Activated CD4-positive, CD25-positive, alpha-beta regulatory T cell treated with anti-CD3 and anti-CD28 coated beads, Interleukin-2, amount 50 U/mL, for 16 hours (primary cell): ENCODE measurements around the gene ATP5ME.
"Not testable (repeated sequence)": the region's sequence is repeated elsewhere in the genome, so short reads cannot be mapped to it uniquely, and the experiment has no call there.

ENCODE experiments used
- DNase-seq: peaks from one replicate; pipeline ENCODE4 v3.0.0-alpha.2; 2020; ENCODE audit warnings: low read depth, low spot score

ATP5ME gene

GRCh38 chr4:674172-675035 lies at the start of gene ATP5ME, which contains the start of gene MYL5:
TSS of gene ATP5ME (minus strand) at chr4:674276. CDS start at chr4:674247, 29 bp downstream.
TSS of gene MYL5 (plus strand) at chr4:674542. CDS start at chr4:678027, 3,485 bp downstream.
- peak; percentile 95 for DNase-seq

DNA sequence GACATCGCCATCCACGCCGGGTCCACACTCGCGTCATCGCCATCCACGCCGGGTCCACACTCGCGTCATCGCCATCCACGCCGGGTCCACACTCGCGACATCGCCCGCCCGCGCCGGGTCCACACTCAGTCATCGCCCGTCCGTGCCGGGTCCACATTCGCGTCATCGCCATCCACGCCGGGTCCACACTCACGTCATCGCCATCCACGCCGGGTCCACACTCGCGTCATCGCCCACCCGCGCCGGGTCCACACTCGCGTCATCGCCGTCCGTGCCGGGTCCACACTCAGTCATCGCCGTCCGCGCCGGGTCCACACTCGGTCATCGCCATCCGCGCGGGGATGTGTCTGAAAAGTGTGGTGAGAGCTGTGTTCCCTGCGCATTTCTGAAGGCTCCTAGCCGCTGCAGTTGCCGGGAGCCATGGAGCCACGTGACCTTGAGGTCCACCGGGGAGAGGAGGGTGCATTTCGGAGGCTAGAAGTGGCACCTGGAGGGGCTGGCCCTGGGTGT lies 48.8 kb upstream of the ATP5ME start:
- DNase-seq = no peak

DNA sequence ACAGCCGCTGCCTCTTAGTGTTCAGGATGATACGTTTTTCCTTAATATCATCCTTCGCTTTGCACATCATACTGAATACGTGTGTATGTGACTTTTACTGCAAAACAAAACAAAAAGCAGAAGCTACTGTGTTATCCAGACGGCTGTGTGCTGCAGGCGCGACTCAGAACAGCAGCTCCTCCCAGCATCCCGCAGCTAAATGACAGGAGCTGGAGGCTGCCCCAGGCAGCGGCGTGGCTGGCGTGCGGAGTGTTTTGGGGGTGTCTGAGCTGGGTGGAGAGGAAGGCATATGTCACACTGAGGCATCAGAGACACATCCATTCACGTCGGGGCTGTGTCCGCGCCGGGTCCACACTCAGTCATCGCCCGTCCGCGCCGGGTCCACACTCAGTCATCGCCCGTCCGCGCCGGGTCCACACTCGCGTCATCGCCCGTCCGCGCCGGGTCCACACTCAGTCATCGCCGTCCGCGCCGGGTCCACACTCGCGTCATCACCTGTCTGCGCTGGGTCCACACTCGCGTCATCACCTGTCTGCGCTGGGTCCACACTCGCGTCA lies 48.2 kb upstream of the ATP5ME start:
- DNase-seq = no peak

DNA sequence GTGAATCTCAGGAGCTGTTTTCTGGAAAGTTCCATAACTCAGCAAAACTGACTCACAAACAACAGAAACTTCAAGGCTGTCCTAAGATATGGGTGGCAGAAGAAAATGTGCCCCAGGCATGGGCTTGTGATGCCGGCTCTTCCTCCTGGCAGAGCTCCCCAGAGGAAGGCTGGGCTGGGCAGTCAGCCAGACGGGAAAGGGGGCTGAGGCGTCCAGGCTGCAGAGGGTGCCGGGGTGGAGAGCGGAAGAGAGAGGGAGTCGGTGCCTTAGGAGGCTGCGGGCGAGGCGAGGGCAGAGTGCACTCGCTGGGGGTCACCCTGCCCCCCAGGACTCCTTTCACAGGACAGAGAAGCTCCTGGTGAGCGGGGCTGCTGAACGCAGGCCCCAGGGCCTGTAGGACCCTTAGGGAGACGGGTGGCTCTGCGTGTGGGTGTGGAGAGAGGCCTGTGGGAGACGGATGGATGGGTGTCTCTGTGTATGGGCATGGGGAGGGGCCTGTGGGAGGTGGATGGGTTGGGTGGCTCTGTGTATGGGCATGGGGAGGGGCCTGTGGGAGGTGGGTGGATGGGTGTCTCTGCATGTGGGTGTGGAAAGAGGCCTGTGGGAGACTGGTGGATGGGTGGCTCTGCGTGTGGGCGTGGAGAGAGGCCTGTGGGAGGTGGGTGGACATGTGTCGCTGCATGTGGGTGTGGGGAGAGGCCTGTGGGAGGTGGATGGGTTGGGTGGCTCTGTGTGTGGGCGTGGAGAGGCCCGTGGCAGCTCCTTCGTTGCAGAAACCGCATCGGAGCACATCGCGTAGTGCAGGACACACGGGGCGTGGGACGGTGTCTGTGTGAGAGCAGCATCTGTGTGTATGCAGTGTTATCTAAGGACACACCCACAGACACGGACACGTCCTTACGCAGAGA lies 47.4 kb upstream of the ATP5ME start:
- no peak for DNase-seq

GRCh38 chr4:720111-720860 lies 46.2 kb upstream of the ATP5ME start:
- DNase-seq = no peak

DNA sequence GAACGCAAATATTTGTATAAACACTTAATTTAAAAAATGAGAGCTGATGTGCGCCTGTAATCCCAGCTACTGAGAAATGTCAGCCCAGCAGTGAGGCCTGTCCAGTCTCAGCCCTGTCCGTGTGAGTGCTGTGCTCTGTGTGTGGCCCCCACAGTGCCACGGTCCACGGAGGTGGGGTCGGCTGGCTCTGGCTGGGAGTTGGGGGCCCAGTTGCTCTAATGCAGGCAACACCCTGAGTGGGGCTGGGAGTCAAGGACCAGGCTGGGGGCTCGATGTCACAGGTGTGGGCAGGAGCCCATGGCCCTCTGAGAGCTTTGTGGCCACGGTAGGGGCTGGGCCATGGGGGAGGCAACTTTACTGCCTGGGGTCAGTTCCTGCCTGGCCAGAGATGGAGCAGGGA lies 44.4 kb upstream of the ATP5ME start:
- no peak for DNase-seq

GRCh38 chr4:717601-718320 lies 43.7 kb upstream of the ATP5ME start:
- DNase-seq = no peak

GRCh38 chr4:714087-714486 lies 40.0 kb upstream of the ATP5ME start:
- no peak for DNase-seq

GRCh38 chr4:712916-713632 lies 39.0 kb upstream of the ATP5ME start:
- no peak for DNase-seq

GRCh38 chr4:712093-712492 lies 38.0 kb upstream of the ATP5ME start:
- no peak for DNase-seq

- DNase-seq = no peak
These were observed 36.8 kb upstream of the ATP5ME start for GRCh38 chr4:710916-711315.

DNA sequence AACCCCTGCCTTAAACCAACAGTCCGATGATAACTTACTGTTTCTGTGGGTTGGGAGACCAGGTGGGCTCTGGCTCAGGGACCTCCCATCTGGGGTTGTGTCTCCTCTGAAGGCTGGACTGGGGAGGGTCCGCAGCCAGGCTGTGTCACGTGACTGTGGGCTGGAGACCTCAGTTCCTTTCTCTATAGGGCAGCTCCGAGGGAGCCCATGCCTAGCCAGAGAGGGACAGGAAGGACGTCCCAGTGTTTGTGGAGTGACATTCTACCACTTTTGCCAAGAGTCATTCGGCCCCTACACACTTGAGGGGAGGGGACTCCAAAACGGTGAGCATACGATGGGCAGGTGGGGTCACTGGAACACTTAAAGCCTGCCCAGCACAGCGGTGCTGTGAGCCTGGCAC lies 36.0 kb upstream of the ATP5ME start:
- no peak for DNase-seq

DNA sequence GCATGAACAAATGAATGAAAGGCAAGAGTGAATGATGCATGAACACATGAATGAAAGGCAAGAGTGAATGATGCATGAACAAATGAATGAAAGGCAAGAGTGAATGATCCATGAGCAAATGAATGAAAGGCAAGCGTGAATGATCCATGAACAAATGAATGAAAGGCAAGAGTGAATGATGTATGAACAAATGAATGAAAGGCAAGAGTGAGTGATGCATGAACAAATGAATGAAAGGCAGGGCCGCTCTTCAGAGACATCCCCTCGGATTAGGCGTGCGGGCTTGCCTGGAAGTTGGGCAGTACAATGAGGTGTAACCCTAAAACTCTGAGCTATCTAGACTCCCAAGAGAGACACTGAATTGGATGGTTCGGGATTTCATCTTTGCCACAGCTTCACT lies 35.3 kb upstream of the ATP5ME start:
- DNase-seq = no peak

DNA sequence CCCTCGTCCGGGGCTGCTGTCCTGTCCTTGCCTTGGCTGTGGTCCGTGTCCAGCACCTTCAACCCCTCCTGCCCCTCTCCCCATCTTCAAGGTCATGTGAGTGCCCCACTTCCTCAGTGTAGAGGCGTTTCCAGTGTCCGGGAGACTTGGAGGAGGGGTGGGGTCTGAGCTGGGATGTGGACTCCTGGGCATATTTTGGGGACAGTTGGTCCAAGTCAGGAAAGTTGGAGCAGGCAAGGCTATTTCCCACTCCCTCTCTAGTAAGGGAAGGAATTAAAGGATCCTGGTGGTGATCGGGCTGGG lies 34.5 kb upstream of the ATP5ME start:
- no peak for DNase-seq

DNA sequence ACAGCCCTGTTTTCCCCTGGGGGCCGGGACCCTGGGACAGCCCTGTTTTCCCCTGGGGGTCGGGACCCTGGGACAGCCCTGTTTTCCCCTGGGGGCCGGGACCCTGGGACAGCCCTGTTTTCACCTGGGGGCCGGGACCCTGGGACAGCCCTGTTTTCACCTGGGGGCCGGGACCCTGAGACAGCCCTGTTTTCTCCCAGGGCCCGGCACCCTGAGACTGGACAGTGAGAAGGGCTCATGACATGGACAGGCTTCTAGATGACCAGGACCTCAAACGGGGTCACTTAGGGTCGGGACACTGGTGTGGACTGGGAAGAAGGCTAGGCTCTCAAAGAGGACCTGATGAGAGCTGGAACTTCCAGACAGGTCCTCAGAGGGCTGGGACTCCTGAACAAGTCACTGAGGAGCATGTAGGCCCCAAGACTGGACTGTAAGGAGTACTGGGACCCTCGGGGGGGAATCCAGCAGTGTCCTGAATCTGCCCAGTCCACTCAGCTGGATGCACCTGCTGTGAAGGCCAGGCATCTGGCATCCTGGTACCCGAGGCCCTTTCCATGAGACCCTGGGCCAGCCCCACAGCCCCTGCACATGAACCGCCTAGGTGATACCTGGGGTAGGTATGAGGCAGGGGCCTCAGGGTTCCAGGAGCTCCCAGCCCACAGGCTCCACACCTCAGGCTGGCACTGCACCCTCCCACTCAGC lies 34.0 kb upstream of the ATP5ME start:
- no peak for DNase-seq

- DNase-seq = no peak
These were observed 32.9 kb upstream of the ATP5ME start for GRCh38 chr4:706834-707598.

DNA sequence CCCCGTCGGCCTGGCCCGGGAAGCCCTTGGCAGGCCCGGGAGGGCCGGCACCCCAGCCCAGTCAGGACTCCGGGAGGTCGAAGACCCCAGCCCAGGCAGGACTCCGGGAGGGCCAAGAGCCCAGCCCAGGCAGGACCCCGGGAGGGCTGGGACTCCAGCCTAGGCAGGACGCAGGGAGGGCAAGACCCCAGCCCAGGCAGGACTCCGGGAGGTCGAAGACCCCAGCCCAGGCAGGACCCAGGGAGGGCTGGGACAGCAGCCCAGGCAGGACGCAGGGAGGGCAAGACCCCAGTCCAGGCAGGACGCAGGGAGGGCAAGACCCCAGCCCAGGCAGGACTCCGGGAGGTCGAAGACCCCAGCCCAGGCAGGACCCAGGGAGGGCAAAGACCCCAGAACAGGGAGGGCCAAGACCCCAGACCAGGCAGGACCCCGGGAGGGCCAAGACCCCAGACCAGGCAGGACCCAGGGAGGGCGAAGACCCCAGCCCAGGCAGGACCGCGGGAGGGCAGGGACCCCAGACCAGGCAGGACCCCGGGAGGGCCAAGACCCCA lies 32.1 kb upstream of the ATP5ME start:
- not testable (repeated sequence) for DNase-seq
